ENCODE results near the gene RALGPS1. TPM values are rescaled to one million over a fixed set of nuclear protein-coding genes. Genes with fewer than 3 reads are reported as not detected.

Gene RALGPS1
- total RNA-seq, 1 donor from 2014 or later = 2.4 TPM

GRCh38 chr9:127051881-127052595, 137.5 kb downstream of the RALGPS1 start:
- DNase-seq (ENCODE audit: low read depth in 2 of 2) = no peak

- DNase-seq (ENCODE audit: low read depth in 2 of 2) = peak; percentile 64 to 72
Measured at GRCh38 chr9:127053057-127053821, 138.7 kb downstream of the RALGPS1 start.

DNA sequence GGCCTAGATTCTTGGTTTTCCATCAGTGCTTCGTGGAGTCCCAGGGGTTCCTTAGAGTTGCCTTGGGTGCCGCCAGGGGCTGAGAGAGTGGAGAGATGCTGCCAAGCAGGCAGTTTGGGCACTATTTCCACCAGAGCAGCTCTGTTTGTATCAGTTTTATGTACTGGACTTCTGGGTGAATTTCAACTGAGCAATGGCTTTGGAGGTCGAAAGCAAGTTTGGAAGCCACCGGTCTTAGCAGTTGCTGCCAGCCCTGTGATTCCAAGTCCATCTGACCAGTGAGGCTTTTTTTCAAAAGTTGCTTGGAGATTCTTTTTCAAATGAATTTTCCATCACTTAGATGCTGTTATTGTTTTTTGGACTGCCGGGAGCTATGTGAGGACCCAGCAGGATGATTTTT, 139.4 kb downstream of the RALGPS1 start:
- DNase-seq (ENCODE audit: low read depth in 2 of 2) = no peak

DNA sequence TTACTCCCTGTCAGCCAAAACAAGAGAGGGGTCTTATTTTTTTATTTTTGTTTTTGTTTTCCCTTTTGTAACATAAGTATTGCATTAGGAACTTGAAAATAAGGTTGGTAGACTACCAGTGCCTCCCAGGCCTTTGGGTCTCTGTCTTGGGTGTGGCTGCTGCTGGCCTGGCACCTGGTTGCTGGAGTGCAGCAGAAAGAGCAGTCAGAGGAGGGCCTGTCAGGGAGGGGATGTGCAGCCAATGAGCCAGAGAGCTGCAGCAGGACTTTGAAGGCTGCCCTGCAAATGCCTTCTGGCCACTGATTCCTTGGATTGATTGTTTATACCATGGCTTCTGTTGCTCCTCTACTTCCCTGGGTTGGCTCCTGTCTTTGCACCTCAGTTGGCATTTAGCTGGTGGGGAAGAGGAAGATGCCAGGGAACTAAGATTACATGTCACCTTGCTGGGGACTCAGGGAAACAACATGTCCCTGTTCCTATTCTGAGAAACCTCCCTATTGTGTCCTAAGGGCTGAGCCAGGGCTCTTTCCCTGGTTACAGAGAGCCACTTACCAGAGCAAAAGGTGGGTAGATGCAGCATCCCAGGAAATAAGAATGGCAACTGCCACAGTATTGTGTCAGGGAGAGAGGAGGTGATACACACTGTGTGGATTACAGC, 141.3 kb downstream of the RALGPS1 start:
- DNase-seq (ENCODE audit: low read depth in 2 of 2) = no peak

- DNase-seq (ENCODE audit: low read depth in 2 of 2) = no peak
Measured at GRCh38 chr9:127056446-127056845, 141.9 kb downstream of the RALGPS1 start.

GRCh38 chr9:127058011-127058644, 143.5 kb downstream of the RALGPS1 start:
- peak in 1 of 2 donors; percentile 57 for DNase-seq (ENCODE audit: low read depth in 2 of 2)

- peak in 1 of 2 donors; percentile 37 for DNase-seq (ENCODE audit: low read depth in 2 of 2)
Measured at GRCh38 chr9:127058645-127059021, 144.1 kb downstream of the RALGPS1 start.

DNA sequence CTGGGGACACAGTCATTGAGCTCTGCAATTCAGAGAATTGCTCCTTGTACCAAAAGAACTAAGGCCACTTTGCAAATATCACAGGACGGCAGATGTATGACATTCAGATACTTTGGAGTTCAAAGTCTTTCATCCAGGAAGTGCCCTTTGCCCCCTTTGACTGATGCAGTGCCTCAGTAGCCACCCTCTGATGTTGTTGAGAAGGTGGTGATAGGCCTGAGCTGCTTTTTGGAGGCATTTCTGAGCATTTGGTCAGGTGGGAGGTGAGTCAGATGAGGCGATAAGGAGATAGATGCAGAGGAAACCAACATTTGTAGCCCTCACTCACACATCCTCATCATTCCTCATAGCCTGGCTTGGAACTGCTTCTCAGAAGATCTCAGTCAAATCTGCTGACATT, 144.4 kb downstream of the RALGPS1 start:
- DNase-seq (ENCODE audit: low read depth in 2 of 2) = peak in 1 of 2 donors; percentile 26

DNA sequence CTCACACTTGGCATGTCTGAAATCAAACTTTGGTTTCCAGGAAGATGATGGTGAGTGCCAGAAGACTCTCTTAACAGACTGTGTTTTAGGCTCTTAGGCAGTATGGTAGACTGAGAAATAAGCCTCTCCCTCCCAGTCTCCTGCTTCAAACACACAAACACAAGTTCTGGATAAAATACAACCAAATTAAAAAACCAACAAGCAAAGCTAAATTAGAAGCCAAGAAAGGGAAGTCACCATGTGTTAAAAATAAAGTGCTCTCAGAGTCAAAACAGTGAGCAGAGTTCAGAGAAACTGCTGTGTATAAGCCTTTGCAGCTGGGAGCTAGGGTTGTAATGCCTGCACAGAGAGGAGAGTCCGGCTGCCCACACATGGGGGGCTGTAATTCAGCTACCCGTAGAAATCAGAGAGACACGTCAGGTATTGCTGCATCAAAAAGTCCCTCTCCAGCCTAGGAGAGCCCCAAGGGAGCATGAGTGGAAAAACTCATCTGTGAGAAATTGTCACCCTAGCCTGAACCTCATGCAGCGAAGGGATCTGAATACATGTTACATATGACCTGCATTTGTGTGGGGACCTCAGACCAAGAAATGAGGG, 145.3 kb downstream of the RALGPS1 start:
- DNase-seq (ENCODE audit: low read depth in 2 of 2) = no peak

DNA sequence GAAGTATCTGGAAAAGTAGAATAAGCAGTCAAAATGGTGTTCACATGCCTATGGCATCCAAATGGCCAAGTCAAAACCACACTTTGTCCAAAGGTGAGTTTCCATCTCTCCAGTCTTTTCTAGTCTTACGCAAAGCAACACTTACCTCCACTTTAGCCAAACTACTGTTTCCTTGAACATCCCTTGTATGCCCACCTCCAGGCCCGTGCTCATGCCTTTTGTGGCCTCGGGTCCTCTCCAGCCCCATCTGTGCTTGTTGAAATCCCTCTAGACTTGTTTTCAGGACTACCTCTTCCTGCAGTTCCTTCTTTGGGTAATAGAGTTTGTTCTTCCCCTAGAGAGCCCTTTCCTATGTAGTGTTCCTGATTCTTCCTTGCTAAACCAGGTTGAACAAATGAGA, 146.8 kb downstream of the RALGPS1 start:
- DNase-seq (ENCODE audit: low read depth in 2 of 2) = no peak

- DNase-seq (ENCODE audit: low read depth in 2 of 2) = no peak
Measured at GRCh38 chr9:127064335-127064734, 149.8 kb downstream of the RALGPS1 start.

DNA sequence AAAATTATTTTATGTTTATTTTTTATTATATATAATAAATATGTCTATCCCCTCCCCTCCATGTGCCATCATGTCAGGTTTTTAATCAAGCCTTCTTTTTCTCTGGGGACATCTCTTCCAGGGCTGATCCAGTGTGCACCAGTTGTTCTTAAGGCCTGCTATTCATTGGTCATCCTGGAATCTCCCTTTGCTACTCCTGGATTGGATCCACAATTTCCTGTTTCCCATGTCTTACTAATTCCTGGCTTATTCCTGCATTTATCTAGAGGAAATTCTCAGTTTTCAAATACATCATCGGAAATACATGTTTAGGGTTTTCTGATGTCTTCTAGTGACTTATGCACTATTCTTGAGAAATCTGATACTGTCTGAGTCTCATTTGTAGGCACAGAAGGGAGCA, 151.0 kb downstream of the RALGPS1 start:
- DNase-seq (ENCODE audit: low read depth in 2 of 2) = peak; percentile 53 to 97

DNA sequence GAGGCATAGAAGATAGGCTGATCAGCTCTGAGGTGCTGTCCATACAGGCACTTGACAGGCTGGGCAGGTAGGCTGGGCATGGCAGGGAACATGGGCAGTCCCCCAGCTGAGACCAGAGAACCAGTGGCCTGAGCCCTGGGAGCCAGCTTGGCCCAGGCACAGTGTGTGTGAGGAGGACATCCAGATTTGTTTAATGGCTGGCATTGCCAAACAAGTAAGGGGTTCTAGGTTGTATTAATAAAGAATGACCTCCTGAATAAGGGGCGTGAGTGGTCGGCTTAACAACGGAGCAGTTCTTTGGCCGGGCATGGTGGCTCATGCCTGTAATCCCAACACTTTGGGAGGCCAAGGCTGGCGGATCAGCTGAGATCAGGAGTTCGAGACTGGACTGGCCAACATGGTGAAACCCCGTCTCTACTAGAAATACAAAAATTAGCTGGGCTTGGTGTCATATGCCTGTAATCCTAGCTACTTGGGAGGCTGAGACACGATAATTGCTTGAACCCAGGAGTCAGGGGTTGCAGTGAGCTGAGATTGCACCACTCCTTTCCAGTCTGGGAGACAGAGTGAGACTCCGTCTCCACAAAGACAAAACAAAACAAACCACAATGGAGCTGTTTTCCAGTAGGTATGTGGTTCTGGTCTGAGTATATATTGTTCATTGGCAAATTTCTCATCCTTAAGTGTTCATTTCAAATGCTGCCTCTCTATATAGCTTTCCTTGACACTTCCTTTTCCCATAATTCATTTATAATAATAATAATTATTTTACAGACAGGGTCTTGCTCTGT, 151.7 kb downstream of the RALGPS1 start:
- DNase-seq (ENCODE audit: low read depth in 2 of 2) = no peak

GRCh38 chr9:127066851-127067136, 152.2 kb downstream of the RALGPS1 start:
- peak in 1 of 2 donors; percentile 33 for DNase-seq (ENCODE audit: low read depth in 2 of 2)

GRCh38 chr9:127067603-127068220, 153.1 kb downstream of the RALGPS1 start:
- no peak for DNase-seq (ENCODE audit: low read depth in 2 of 2)

DNA sequence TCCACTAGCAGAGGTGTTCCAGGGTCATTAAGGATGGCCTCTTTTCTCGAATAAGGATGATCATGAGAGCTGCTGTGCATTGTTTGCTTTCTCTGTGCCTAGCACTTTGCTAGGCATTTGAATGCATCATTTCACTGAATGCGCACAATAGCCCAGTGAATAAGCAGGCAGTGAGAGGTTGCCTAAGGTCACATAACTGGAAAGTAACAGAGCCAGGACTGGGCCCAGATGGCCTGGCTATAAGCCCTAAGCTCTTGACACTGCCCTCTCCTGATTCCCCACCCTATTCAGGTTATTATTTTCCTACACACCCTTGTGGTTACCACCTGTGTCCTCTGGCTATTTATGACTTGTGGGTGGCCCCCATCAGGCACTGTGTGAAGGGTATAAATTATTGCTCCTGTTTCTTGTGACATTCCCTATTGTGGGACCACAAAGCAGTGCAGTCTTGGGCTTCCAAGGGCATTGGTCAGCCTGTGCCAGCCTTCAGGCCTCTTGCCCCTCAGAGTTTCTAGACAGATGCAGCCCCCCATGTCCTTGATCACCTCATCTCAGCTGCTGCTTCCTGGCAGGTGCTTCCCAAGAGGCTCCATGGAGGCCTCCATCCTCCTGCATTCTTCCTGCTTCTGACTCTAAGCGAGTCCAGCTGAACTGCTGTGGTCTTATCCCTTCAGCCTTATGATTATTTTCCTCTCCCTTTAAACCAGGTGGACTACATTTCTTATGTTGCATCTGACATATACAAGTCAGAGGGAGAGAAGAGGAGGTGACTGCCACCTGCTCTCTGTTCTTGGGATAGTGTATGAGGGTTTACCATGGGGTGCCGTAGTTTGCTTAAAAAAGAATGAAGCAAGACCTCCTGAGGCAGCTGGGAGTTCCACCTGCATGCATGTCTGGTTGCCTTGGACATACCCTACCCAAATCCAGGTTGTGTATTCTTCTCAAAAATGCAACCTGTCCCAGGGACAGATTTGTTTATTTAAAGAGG, 160.3 kb downstream of the RALGPS1 start:
- peak; percentile 53 to 81 for DNase-seq (ENCODE audit: low read depth in 2 of 2)

DNA sequence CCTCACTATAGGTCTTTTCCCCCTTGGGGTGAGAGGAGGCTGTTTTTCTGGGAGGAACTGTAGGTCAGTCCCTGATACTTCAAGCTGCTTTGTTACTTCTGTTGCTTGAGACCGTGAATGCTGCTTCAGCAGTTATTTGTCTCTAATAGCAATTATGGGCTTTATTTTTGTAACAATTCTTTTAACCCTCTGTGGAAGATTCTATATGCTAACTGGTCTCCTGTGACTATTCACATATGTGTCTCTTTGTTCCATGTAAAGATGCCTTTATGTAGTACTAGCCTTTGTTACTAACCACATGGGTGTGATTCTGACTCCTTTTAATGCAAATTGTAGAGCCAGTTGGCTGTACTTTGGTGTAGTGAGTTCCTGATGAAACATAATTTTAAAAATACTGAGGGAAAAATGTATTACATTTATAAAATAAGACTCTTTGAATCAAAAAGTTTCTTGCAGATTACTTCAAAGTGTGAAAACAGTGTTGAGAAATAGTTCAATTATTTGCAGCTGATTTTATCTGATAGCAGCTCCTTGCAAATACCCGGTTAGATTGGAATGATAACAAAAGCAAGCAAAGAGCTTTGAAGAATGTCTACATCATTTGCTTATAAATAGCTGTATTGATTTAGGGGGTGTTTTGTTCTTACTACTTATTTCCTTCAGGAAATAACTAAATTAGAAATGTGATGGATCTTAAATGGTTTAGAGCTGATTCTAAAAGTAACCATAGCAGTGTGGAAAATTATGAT, 161.2 kb downstream of the RALGPS1 start:
- no peak for DNase-seq (ENCODE audit: low read depth in 2 of 2)

DNA sequence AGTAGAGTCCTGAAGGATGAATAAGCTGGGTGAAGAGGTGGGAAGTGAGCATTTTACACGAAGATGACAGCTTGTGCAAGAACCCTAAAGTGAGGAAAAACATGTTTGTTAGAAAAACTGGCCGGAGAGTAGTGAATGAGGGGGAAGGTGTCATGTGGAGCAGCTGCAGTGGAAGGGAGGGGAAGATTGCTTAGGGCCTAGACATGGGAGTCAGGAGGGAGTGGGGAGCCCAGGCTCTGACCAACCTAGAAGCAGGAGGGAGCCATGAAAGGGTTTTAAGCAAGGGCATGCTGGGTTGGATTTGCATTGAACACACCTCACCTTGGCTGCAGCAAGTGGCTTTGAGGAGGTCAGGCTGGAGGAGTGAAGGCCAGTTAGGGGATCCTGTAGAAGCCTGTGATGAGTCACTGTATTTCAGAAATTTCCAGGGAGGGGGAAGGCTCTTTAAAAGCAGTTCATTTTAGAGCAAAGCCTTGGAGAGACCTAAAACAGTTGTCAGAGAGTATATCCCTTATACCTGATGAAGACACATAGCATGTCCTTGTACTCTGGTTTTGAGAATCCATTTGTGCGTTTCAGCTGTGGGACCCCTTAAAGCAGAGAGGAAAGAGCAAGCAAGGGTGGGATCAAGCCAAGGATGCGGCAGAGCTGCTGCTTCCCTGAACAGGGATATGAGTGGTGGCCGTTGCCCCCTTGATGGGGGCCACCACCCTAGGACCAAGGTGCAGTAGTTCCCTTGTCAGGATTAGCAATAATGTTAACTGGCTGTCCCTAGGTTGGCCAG, 162.5 kb downstream of the RALGPS1 start:
- no peak for DNase-seq (ENCODE audit: low read depth in 2 of 2)
